Measurements from ENCODE around the gene ASCL1. TPM values are rescaled to one million over a fixed set of nuclear protein-coding genes. Genes with fewer than 3 reads are reported as not detected.

The ASCL1 gene
- total RNA-seq, 4 donors from 2014 or later, result not detected

GRCh38 chr12:102993537-102993936, 36.1 kb downstream of the ASCL1 start:
- no peak for TF ChIP-seq POLR2A (IDR thresholded peaks at IDR 0.05)
- TF ChIP-seq CTCF (IDR thresholded peaks at IDR 0.05), result no peak
- H3K4me3 ChIP-seq, result no peak overlapping the region
- no peaks in the 10 kb centered on the region for H3K36me3 ChIP-seq
- DNase-seq, result no peak
- no peak overlapping the region for H3K27ac ChIP-seq
- H3K9me3 ChIP-seq, result peaks cover 0 to 4% (median 0%) of the 10 kb centered on the region in 4 donors
- H3K4me1 ChIP-seq, result no peaks in the 10 kb centered on the region
- H3K27me3 ChIP-seq, result no peaks in the 10 kb centered on the region

- Histone ChIP-seq H3K4me3 (no peak overlapping the region), H3K9me3 (peaks cover 0 to 4% (median 0%) of the 10 kb centered on the region in 4 donors), H3K27me3 (no peaks in the 10 kb centered on the region), H3K4me1 (no peaks in the 10 kb centered on the region), H3K27ac (no peak overlapping the region), H3K36me3 (no peaks in the 10 kb centered on the region)
- TF ChIP-seq CTCF (IDR thresholded peaks at IDR 0.05) (no peak), POLR2A (IDR thresholded peaks at IDR 0.05) (no peak)
- no peak for DNase-seq
Measured at GRCh38 chr12:102995372-102995771, 37.9 kb downstream of the ASCL1 start.

Other genes starting within 250 kb of the ASCL1 start
- gene PAH, start 40.4 kb upstream of the ASCL1 start, total RNA-seq, result not detected

Measured in Peyer's patch (tissue), 4 donors.